ENCODE measurements around the gene ERICH2. TPM values are rescaled to one million over a fixed set of nuclear protein-coding genes. Genes with fewer than 3 reads are reported as not detected.
"Not testable (repeated sequence)": the region's sequence is repeated elsewhere in the genome, so short reads cannot be mapped to it uniquely, and the experiment has no call there.

ERICH2 gene
- total and polyA plus RNA-seq, 4 donors: 1.1 to 5.0 (median 3.4) TPM

GRCh38 chr2:170751555-170751954 is 18.6 kb upstream of the ERICH2 start:
- H3K27ac ChIP-seq (ENCODE audit: low read depth, low read length); DNase-seq (ENCODE audit: low read depth in 4 of 6, low spot score in 6 of 6): not testable (repeated sequence)
- WGBS (ENCODE audit: insufficient coverage): 95% methylated on average over 11 of the region's 12 CpGs

DNA sequence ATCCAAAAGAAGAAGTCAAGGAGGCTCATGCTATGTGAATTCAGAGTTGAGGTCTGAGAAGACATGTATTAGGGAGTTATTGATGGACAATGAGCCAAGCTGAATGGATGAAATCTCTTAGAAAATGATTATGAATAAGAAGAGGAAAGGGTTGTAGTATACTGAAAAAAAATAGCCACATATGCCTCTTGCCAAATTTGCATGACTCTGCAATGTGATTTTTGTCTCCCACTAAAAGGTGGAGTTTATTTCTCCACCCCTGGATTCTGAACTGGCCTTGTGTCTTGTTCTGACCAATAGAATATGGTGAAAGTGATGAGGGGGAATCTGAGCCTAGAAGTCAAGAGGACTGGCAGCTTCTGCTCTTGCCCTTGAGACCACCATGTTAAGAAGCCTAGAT is 8.6 kb upstream of the ERICH2 start:
- H3K27ac ChIP-seq (ENCODE audit: low read depth, low read length): no peak overlapping the region
- no peak overlapping the region for H3K4me3 ChIP-seq (ENCODE audit: low read depth, low read length)
- no peaks in the 10 kb centered on the region for H3K4me1 ChIP-seq (ENCODE audit: control insufficient read depth, insufficient read depth, low read length)
- H3K36me3 ChIP-seq (ENCODE audit: control insufficient read depth, insufficient read depth, low read length): no peaks in the 10 kb centered on the region
- no peaks in the 10 kb centered on the region for H3K9me3 ChIP-seq (ENCODE audit: control insufficient read depth, insufficient read depth, low read length)
- DNase-seq (ENCODE audit: low read depth in 4 of 6, low spot score in 6 of 6): no peak
- no peaks in the 10 kb centered on the region for H3K27me3 ChIP-seq (ENCODE audit: control insufficient read depth, insufficient read depth, low read length)

More at GRCh38 chr2:170751555-170751954, 18.6 kb upstream of the ERICH2 start:
- not testable (repeated sequence) for H3K4me3 ChIP-seq (ENCODE audit: low read depth, low read length); H3K4me1 ChIP-seq (ENCODE audit: control insufficient read depth, insufficient read depth, low read length); H3K36me3 ChIP-seq (ENCODE audit: control insufficient read depth, insufficient read depth, low read length); H3K9me3 ChIP-seq (ENCODE audit: control insufficient read depth, insufficient read depth, low read length); H3K27me3 ChIP-seq (ENCODE audit: control insufficient read depth, insufficient read depth, low read length)

GRCh38 chr2:170762760-170763159 is 7.4 kb upstream of the ERICH2 start:
- Histone ChIP-seq H3K9me3 (ENCODE audit: control insufficient read depth, insufficient read depth, low read length) (no peaks in the 10 kb centered on the region), H3K27me3 (ENCODE audit: control insufficient read depth, insufficient read depth, low read length) (no peaks in the 10 kb centered on the region), H3K36me3 (ENCODE audit: control insufficient read depth, insufficient read depth, low read length) (no peaks in the 10 kb centered on the region), H3K4me1 (ENCODE audit: control insufficient read depth, insufficient read depth, low read length) (no peaks in the 10 kb centered on the region), H3K27ac (ENCODE audit: low read depth, low read length) (no peak overlapping the region), H3K4me3 (ENCODE audit: low read depth, low read length) (no peak overlapping the region)
- WGBS (ENCODE audit: insufficient coverage): 90% methylated on average over 7 of the region's 7 CpGs
- DNase-seq (ENCODE audit: low read depth in 4 of 6, low spot score in 6 of 6): no peak

GRCh38 chr2:170763232-170763631 is 6.9 kb upstream of the ERICH2 start:
- Histone ChIP-seq H3K9me3 (ENCODE audit: control insufficient read depth, insufficient read depth, low read length) (no peaks in the 10 kb centered on the region), H3K27me3 (ENCODE audit: control insufficient read depth, insufficient read depth, low read length) (no peaks in the 10 kb centered on the region), H3K27ac (ENCODE audit: low read depth, low read length) (no peak overlapping the region), H3K4me1 (ENCODE audit: control insufficient read depth, insufficient read depth, low read length) (no peaks in the 10 kb centered on the region), H3K36me3 (ENCODE audit: control insufficient read depth, insufficient read depth, low read length) (no peaks in the 10 kb centered on the region), H3K4me3 (ENCODE audit: low read depth, low read length) (no peak overlapping the region)
- 89% methylated on average over 4 of the region's 4 CpGs for WGBS (ENCODE audit: insufficient coverage)
- DNase-seq (ENCODE audit: low read depth in 4 of 6, low spot score in 6 of 6): no peak

DNA sequence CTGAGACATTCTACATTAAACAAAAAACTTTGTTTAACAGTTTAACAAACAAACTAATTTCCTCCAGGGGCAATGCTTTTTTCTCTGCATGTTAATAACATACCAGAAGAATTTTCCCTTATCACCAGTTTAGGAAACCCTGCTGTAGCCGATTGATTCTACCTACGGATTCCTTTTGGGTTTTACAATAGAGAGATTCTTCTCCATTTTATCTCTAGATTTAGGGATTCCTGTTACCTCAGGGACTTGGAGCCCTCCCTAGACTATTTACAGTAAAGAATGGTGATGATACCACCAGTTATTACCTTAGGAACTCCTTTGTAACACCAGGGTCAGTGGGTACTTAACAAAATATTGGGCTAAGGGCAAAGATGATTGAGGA is 5.3 kb upstream of the ERICH2 start:
- no peaks in the 10 kb centered on the region for H3K27me3 ChIP-seq (ENCODE audit: control insufficient read depth, insufficient read depth, low read length)
- no peak for DNase-seq (ENCODE audit: low read depth in 4 of 6, low spot score in 6 of 6)
- H3K27ac ChIP-seq (ENCODE audit: low read depth, low read length): no peak overlapping the region
- WGBS (ENCODE audit: insufficient coverage): no CpG with 5 or more reads among the region's 2 CpGs
- H3K4me3 ChIP-seq (ENCODE audit: low read depth, low read length): no peak overlapping the region
- no peaks in the 10 kb centered on the region for H3K9me3 ChIP-seq (ENCODE audit: control insufficient read depth, insufficient read depth, low read length)
- no peaks in the 10 kb centered on the region for H3K4me1 ChIP-seq (ENCODE audit: control insufficient read depth, insufficient read depth, low read length)
- H3K36me3 ChIP-seq (ENCODE audit: control insufficient read depth, insufficient read depth, low read length): no peaks in the 10 kb centered on the region

DNA sequence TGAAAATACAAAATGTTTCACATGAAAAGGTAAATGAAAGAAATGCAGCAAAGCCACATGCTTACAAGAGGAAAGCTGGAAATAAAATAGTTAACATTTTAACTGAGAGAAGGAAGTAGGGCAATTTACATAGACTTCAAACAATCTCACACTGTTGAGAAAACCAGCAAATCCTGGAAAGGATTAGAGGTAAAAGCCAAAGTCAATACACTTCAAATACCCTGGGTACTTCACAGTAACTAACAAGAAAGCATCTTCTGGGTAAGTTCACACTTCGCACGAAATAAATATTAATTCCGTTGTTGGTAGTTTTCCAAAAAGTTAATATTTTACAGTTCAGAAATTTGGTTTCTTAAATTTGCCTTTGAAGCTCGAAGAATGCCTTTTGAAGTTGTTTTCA is 3.5 kb upstream of the ERICH2 start:
- Histone ChIP-seq H3K9me3 (ENCODE audit: control insufficient read depth, insufficient read depth, low read length) (no peaks in the 10 kb centered on the region), H3K27me3 (ENCODE audit: control insufficient read depth, insufficient read depth, low read length) (no peaks in the 10 kb centered on the region), H3K36me3 (ENCODE audit: control insufficient read depth, insufficient read depth, low read length) (no peaks in the 10 kb centered on the region), H3K4me3 (ENCODE audit: low read depth, low read length) (no peak overlapping the region), H3K4me1 (ENCODE audit: control insufficient read depth, insufficient read depth, low read length) (peaks cover 10% of the 10 kb centered on the region), H3K27ac (ENCODE audit: low read depth, low read length) (no peak overlapping the region)
- peak in 1 of 6 donors; percentile 29 for DNase-seq (ENCODE audit: low read depth in 4 of 6, low spot score in 6 of 6)
- no CpG with 5 or more reads among the region's 4 CpGs for WGBS (ENCODE audit: insufficient coverage)

DNA sequence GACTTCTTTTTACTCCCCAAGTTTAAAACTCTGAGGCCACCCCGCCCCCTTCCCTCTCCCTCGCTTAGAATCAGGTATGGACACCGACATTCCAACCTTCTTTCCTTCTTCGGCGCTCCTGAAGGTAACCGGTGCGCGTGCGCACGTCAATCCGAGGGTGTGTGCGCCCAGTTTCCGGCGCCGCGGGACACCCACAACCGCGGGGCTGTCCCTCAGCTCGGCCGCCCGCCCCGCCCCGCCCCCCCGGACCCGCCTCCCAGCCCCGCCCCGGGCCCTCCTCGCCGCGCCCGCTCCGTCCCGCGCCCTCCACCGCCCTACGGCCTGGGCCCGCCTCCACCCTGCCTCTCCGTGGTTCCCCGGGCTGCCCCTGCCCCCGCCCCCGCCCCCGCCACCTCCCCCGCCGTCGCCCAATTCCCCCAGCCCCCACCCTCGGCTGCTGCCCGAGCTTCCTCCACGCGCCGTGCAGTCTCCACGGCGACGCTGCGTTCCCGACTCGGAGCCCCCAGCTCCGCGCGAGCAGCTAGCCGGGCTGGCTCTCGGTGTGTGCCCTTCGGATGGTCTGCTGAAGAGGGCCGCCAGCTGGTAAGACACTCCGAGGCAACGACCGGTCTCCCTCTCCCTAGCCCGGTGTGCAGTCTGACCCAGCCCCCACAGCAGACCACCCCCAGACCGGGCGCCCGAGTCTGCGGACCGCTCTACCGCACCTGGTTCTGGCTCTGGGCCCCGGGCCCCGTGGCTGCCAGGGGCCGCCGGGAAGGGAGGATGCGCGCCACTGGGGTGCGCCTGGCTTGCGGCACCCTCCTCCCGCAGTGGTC is 635 bp downstream of the ERICH2 start:
- Histone ChIP-seq H3K4me3 (ENCODE audit: low read depth, low read length) (peak overlapping the region; percentile 71), H3K27me3 (ENCODE audit: control insufficient read depth, insufficient read depth, low read length) (no peaks in the 10 kb centered on the region), H3K27ac (ENCODE audit: low read depth, low read length) (peak overlapping the region; percentile 35), H3K4me1 (ENCODE audit: control insufficient read depth, insufficient read depth, low read length) (peaks cover 10% of the 10 kb centered on the region), H3K36me3 (ENCODE audit: control insufficient read depth, insufficient read depth, low read length) (no peaks in the 10 kb centered on the region), H3K9me3 (ENCODE audit: control insufficient read depth, insufficient read depth, low read length) (no peaks in the 10 kb centered on the region)
- WGBS (ENCODE audit: insufficient coverage): under 1% methylated on average over 55 of the region's 82 CpGs
- DNase-seq (ENCODE audit: low read depth in 4 of 6, low spot score in 6 of 6): peak; percentile 31 to 92 (median 50)

DNA sequence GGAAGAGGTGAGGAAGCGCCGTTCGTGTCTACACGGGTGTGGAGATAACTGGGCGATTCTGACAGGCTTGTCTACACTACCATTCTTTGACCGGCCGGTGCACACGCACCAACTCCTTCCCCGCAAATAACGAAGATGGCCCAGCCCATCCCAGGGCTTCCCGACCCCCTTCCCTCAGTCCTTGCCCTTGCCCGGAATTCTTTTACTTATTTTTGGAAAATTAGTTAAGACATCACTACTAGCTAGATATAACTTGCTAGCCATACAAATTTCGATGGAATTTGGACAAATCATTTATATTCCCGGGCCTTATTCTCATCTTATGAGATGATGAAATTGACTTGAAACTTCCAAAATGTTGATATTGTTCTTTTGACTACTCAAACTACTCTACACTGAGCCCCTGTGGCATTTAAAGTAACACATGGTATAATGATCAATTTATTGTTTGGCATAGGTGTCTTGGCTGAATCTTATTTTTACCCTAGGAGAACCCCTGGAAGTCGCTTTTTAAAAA is 1.3 kb downstream of the ERICH2 start:
- WGBS (ENCODE audit: insufficient coverage): 0% methylated on average over 6 of the region's 15 CpGs
- peaks cover 10% of the 10 kb centered on the region for H3K4me1 ChIP-seq (ENCODE audit: control insufficient read depth, insufficient read depth, low read length)
- DNase-seq (ENCODE audit: low read depth in 4 of 6, low spot score in 6 of 6): no peak
- no peaks in the 10 kb centered on the region for H3K27me3 ChIP-seq (ENCODE audit: control insufficient read depth, insufficient read depth, low read length)
- H3K36me3 ChIP-seq (ENCODE audit: control insufficient read depth, insufficient read depth, low read length): no peaks in the 10 kb centered on the region
- peak overlapping the region; percentile 53 for H3K4me3 ChIP-seq (ENCODE audit: low read depth, low read length)
- no peak overlapping the region for H3K27ac ChIP-seq (ENCODE audit: low read depth, low read length)
- no peaks in the 10 kb centered on the region for H3K9me3 ChIP-seq (ENCODE audit: control insufficient read depth, insufficient read depth, low read length)

GRCh38 chr2:170772295-170772694 is 2.1 kb downstream of the ERICH2 start:
- H3K27ac ChIP-seq (ENCODE audit: low read depth, low read length): no peak overlapping the region
- H3K27me3 ChIP-seq (ENCODE audit: control insufficient read depth, insufficient read depth, low read length): no peaks in the 10 kb centered on the region
- no peak for DNase-seq (ENCODE audit: low read depth in 4 of 6, low spot score in 6 of 6)
- H3K4me1 ChIP-seq (ENCODE audit: control insufficient read depth, insufficient read depth, low read length): peaks cover 10% of the 10 kb centered on the region
- no peaks in the 10 kb centered on the region for H3K36me3 ChIP-seq (ENCODE audit: control insufficient read depth, insufficient read depth, low read length)
- no peaks in the 10 kb centered on the region for H3K9me3 ChIP-seq (ENCODE audit: control insufficient read depth, insufficient read depth, low read length)
- H3K4me3 ChIP-seq (ENCODE audit: low read depth, low read length): no peak overlapping the region

DNA sequence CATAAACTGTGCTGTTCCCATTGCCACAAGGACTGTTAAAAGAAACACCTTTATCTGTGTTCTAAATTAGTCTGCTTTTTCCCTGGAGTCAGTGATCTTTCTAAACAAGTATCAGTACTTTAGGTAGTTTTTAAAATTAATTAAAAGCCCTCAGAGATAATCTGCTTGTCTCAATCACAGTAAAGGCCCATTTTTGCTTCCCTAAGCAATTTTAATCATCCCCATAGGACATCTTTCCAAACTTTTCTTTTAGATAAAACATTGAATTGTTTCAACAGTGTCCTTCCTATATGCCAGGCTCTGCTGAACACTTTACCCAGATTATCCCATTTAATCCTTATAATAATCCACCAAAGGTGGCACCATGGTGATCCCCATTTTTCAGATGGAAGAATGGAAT is 3.9 kb downstream of the ERICH2 start:
- no peak overlapping the region for H3K4me3 ChIP-seq (ENCODE audit: low read depth, low read length)
- no peaks in the 10 kb centered on the region for H3K27me3 ChIP-seq (ENCODE audit: control insufficient read depth, insufficient read depth, low read length)
- no peaks in the 10 kb centered on the region for H3K36me3 ChIP-seq (ENCODE audit: control insufficient read depth, insufficient read depth, low read length)
- no peak for DNase-seq (ENCODE audit: low read depth in 4 of 6, low spot score in 6 of 6)
- peaks cover 10% of the 10 kb centered on the region for H3K4me1 ChIP-seq (ENCODE audit: control insufficient read depth, insufficient read depth, low read length)
- no peak overlapping the region for H3K27ac ChIP-seq (ENCODE audit: low read depth, low read length)
- no peaks in the 10 kb centered on the region for H3K9me3 ChIP-seq (ENCODE audit: control insufficient read depth, insufficient read depth, low read length)
